ENCODE results near the gene CYB561D2. TPM values are rescaled to one million over a fixed set of nuclear protein-coding genes. Genes with fewer than 3 reads are reported as not detected.
A peak's percentile ranks its signal among the peaks of the same experiment; 100 is the strongest.

CYB561D2 gene
- total and polyA plus RNA-seq, 9 of the 15 experiments (the other 6 are each of a cell fraction or from before 2014, with no cell fraction given): 4.2 to 16.6 (median 9.4) TPM

- no peak for TF ChIP-seq ZNF764 (CRISPR knock-in tag; IDR thresholded peaks at IDR 0.05; ENCODE audit: low read depth)
- peak; percentile 47 to 68; a peak in 2 of 4 replicates for TF ChIP-seq MNT (conservative IDR thresholded peaks at IDR 0.05)
- no peak for TF ChIP-seq ZNF79 (CRISPR knock-in tag; IDR thresholded peaks at IDR 0.05; ENCODE audit: low read depth)
- no peak for TF ChIP-seq SMARCA4 (IDR thresholded peaks at IDR 0.05)
- no peak for TF ChIP-seq POLR3G (IDR thresholded peaks at IDR 0.05; ENCODE audit: extremely low read depth, insufficient read length, insufficient replicate concordance)
- no peak for TF ChIP-seq HMGN3 (IDR thresholded peaks at IDR 0.05; ENCODE audit: borderline replicate concordance, extremely low read depth, insufficient read length, low read depth, low read length)
- TF ChIP-seq REST (IDR thresholded peaks at IDR 0.05; ENCODE audit: borderline replicate concordance): no peak
- TF ChIP-seq REST (CRISPR knock-in tag; IDR thresholded peaks at IDR 0.05; ENCODE audit: low read depth): peak; percentile 51; the same call in 1 of the 2 replicates
- no peak for TF ChIP-seq MCM5 (IDR thresholded peaks at IDR 0.05; ENCODE audit: low read depth)
- no peak for TF ChIP-seq NCOA4 (IDR thresholded peaks at IDR 0.05; ENCODE audit: partially characterized antibody)
- peak; percentile 72; the same call in 1 of the 2 replicates for TF ChIP-seq PHF8 (IDR thresholded peaks at IDR 0.05; ENCODE audit: borderline replicate concordance, low read length)
- peak; percentile 78 for TF ChIP-seq ZNF740 (CRISPR knock-in tag; IDR thresholded peaks at IDR 0.05)
- TF ChIP-seq ZNF740 (tag; IDR thresholded peaks at IDR 0.05): no peak
- TF ChIP-seq SMAD3 (CRISPR knock-in tag; conservative IDR thresholded peaks at IDR 0.05): no peak
- TF ChIP-seq DEAF1 (CRISPR knock-in tag; IDR thresholded peaks at IDR 0.05): no peak
Measured at GRCh38 chr3:50340448-50341329, 10.0 kb upstream of the CYB561D2 start, which contains the start of gene RASSF1 (continued).
